Sigmoid colon (tissue), 3 donors: ENCODE measurements around the gene RAB26.

Experiments used
- CTCF ChIP-seq, 4 experiments: fragments of 450-650 bp in 3 of 4; fragments of 200-600 bp in 1 of 4; IDR thresholded peaks; one replicate each; pipeline ENCODE4 v1.5.1; 2016 to 2019; ENCODE audit warnings: antibody characterized with exemption in 4 of 4, mild to moderate bottlenecking in 3 of 4, moderate library complexity in 2 of 4
- POLR2A ChIP-seq, 2 donors: fragments of 450-650 bp; IDR thresholded peaks; one replicate each; pipeline ENCODE4 v1.6.1; 2016; ENCODE audit warnings: antibody characterized with exemption in 2 of 2, mild to moderate bottlenecking in 2 of 2, moderate library complexity in 2 of 2

DNA sequence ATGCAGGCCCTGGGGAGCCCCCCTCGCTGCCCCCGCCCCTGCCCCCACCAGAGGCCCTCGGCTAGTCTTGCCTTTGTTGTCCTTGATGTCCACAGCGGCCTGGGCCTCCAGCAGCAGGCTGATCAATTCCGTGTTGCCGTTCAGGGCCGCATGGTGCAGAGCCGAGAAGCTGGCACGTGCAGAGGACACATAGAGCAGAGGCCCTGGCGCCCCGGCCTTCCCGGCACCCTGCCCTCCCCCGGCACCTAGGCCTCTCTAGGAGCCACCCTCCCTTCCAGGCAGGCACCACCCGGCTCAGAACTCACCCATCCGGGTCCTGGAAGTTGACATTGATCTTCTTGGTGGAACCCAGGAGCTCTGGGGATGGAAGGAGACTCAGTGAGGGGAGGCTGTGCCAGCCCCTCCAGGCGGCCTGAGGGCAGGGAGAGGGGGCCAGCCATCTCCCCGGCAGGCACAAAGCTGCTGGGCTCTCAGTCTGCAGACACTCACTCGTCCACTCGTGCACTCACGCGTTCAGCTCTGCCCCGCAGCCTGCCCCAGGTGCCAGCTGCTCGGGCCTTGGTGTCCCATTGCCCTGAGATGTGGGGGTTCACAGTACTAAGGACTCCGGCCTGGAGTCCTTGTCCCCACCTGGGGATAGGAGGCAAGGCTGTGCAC lies 41.7 kb downstream of the RAB26 start:
- no peak for TF ChIP-seq CTCF (IDR thresholded peaks at IDR 0.05)
- no peak for TF ChIP-seq POLR2A (IDR thresholded peaks at IDR 0.05)
